ENCODE measurements around the gene SPEN. TPM values are rescaled to one million over a fixed set of nuclear protein-coding genes. Genes with fewer than 3 reads are reported as not detected.

SPEN gene
- total and polyA plus RNA-seq, 2 of the 4 experiments (the other 2 are of a cell fraction): 7.6 to 15.8 TPM

- no TSS peak for BruUV-seq (replicated peaks)
- H3K27me3 ChIP-seq (ENCODE audit: control insufficient read depth, insufficient read depth, low read length): no peaks in the 10 kb centered on the region
Measured at GRCh38 chr1:15943328-15943991, 96.0 kb downstream of the SPEN start.

More at GRCh38 chr1:15943328-15943991, 96.0 kb downstream of the SPEN start:
- no peak overlapping the region for H2BK5ac ChIP-seq (ENCODE audit: low read depth, low read length, poor library complexity, severe bottlenecking)
- H3K9me3 ChIP-seq (ENCODE audit: control insufficient read depth, insufficient read depth, low read length): no peaks in the 10 kb centered on the region
- TF ChIP-seq RAD21 (IDR thresholded peaks at IDR 0.05; ENCODE audit: low read length): no peak
- no peak for TF ChIP-seq SMC3 (IDR thresholded peaks at IDR 0.05; ENCODE audit: low read depth, low read length)
- TF ChIP-seq MXI1 (IDR thresholded peaks at IDR 0.05; ENCODE audit: borderline replicate concordance, low read depth, low read length): no peak
- no peak for TF ChIP-seq BHLHE40 (IDR thresholded peaks at IDR 0.05; ENCODE audit: low read depth, low read length)
- no peak for TF ChIP-seq CHD1 (IDR thresholded peaks at IDR 0.05; ENCODE audit: low read depth, low read length)
- TF ChIP-seq CEBPB (IDR thresholded peaks at IDR 0.05; ENCODE audit: low read depth, low read length): no peak
- no peak for TF ChIP-seq MAFK (IDR thresholded peaks at IDR 0.05; ENCODE audit: low read depth, low read length)
- TF ChIP-seq, protein P1, sequence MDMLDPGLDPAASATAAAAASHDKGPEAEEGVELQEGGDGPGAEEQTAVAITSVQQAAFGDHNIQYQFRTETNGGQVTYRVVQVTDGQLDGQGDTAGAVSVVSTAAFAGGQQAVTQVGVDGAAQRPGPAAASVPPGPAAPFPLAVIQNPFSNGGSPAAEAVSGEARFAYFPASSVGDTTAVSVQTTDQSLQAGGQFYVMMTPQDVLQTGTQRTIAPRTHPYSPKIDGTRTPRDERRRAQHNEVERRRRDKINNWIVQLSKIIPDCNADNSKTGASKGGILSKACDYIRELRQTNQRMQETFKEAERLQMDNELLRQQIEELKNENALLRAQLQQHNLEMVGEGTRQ (IDR thresholded peaks at IDR 0.05; ENCODE audit: low read depth, low read length): no peak
- TF ChIP-seq FOS (IDR thresholded peaks at IDR 0.05; ENCODE audit: low read depth, low read length): no peak
- TF ChIP-seq, protein P2, sequence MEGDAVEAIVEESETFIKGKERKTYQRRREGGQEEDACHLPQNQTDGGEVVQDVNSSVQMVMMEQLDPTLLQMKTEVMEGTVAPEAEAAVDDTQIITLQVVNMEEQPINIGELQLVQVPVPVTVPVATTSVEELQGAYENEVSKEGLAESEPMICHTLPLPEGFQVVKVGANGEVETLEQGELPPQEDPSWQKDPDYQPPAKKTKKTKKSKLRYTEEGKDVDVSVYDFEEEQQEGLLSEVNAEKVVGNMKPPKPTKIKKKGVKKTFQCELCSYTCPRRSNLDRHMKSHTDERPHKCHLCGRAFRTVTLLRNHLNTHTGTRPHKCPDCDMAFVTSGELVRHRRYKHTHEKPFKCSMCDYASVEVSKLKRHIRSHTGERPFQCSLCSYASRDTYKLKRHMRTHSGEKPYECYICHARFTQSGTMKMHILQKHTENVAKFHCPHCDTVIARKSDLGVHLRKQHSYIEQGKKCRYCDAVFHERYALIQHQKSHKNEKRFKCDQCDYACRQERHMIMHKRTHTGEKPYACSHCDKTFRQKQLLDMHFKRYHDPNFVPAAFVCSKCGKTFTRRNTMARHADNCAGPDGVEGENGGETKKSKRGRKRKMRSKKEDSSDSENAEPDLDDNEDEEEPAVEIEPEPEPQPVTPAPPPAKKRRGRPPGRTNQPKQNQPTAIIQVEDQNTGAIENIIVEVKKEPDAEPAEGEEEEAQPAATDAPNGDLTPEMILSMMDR (conservative IDR thresholded peaks at IDR 0.05; ENCODE audit: low read depth, low read length): no peak
- no peak for TF ChIP-seq MAZ (IDR thresholded peaks at IDR 0.05; ENCODE audit: borderline replicate concordance, low read depth, low read length)
- no peak overlapping the region for H2BK20ac ChIP-seq (ENCODE audit: low read depth, low read length)
- no peak overlapping the region for H2AFZ ChIP-seq (replicated peaks; ENCODE audit: low read length, poor library complexity)
- peaks cover 30% of the 10 kb centered on the region for H3K9me1 ChIP-seq (ENCODE audit: insufficient read depth, low read length)
- H3K14ac ChIP-seq (replicated peaks; ENCODE audit: low read depth, low read length): no peak overlapping the region
- no peak overlapping the region for H3K23ac ChIP-seq (ENCODE audit: low read depth, low read length)
- H3K4me2 ChIP-seq (ENCODE audit: low read depth, low read length): no peak overlapping the region
- intact Hi-C loops (cut with micrococcal nuclease): no loop called here
- ATAC-seq (ENCODE audit: low read depth) (no peak), DNase-seq (no peak)
- no peak overlapping the region for H4K8ac ChIP-seq (ENCODE audit: low read depth in 2 of 2, low read length in 2 of 2)
- H3K9ac ChIP-seq (ENCODE audit: low read depth, low read length): no peak overlapping the region
- H3K56ac ChIP-seq (ENCODE audit: extremely low read depth, insufficient read depth, low read length): no peak overlapping the region
- peaks cover 26 to 77% of the 10 kb centered on the region in 2 experiments; a peak in 3 of 4 replicates for H3K79me1 ChIP-seq (ENCODE audit: low read depth in 1 of 2, low read length in 2 of 2)
- H2AK9ac ChIP-seq (replicated peaks; ENCODE audit: low read depth, low read length, poor library complexity): peak overlapping the region; percentile 63
- H2BK120ac ChIP-seq (ENCODE audit: low read depth, low read length): no peak overlapping the region
- dilution Hi-C loops (cut with HindIII; ENCODE audit: low sequenced_read_pairs, unreplicated experiment): no loop called here
- H2BK15ac ChIP-seq (ENCODE audit: low read depth, low read length): no peak overlapping the region
- in situ Hi-C loops (cut with MboI; ENCODE audit: low sequenced_read_pairs): no loop called here
- H3K4me1 ChIP-seq (ENCODE audit: control insufficient read depth, insufficient read depth, low read length): peaks cover 15% of the 10 kb centered on the region
- 100% methylated on average over 7 of the region's 33 CpGs; no CpG with 5 or more reads in 1 of the 2 experiments for WGBS, 2 experiments (ENCODE audit: extremely low coverage in 2 of 2, insufficient read length in 1 of 2)
- H4K20me1 ChIP-seq (ENCODE audit: insufficient read depth, low read length): peaks cover 3% of the 10 kb centered on the region; the same call in 1 of the 2 replicates
- no peak overlapping the region for H3K27ac ChIP-seq (ENCODE audit: insufficient read depth, low read length)
- no peak overlapping the region for H3K4me3 ChIP-seq (ENCODE audit: insufficient read depth, low read depth, low read length)
- H2AK5ac ChIP-seq (ENCODE audit: low read depth, low read length): no peak overlapping the region
- no peak overlapping the region for H4K5ac ChIP-seq (ENCODE audit: low read depth, low read length)
- no peak overlapping the region for H3K4ac ChIP-seq (ENCODE audit: low read depth, low read length)
- H3K18ac ChIP-seq (ENCODE audit: low read depth, low read length): no peak overlapping the region
- CTCF ChIA-PET: interaction anchor here (0.6 kb wide), 1 partner anchor 20 kb away, joined by 4 read pairs; no protein-coding TSS in a partner anchor
- peaks cover 79% of the 10 kb centered on the region for H3K36me3 ChIP-seq (ENCODE audit: control insufficient read depth, insufficient read depth, low read length)
- POLR2A ChIA-PET (ENCODE audit: unreplicated experiment): no interaction called here
- H4K91ac ChIP-seq (ENCODE audit: insufficient read depth, low read depth, low read length): no peak overlapping the region
